ENCODE data around the gene TSSK2. TPM values are rescaled to one million over a fixed set of nuclear protein-coding genes. Genes with fewer than 3 reads are reported as not detected.

The TSSK2 gene
- total and polyA plus RNA-seq, 2 experiments from 2014 or later: not detected

- peak; percentile 76 for TF ChIP-seq EZH2 (IDR thresholded peaks at IDR 0.05; ENCODE audit: low read depth, unreplicated experiment)
- no peak for TF ChIP-seq STAT1 (IDR thresholded peaks at IDR 0.05; ENCODE audit: unreplicated experiment)
- TF ChIP-seq POLR2AphosphoS5 (IDR thresholded peaks at IDR 0.05; ENCODE audit: low read depth): peak; percentile 20; the same call in 1 of the 2 replicates
- Mint-ChIP-seq H3K4me3 (peak overlapping the region; percentile 66), H3K27me3 (ENCODE audit: insufficient read depth, low read depth, poor library complexity) (peaks cover 71% of the 10 kb centered on the region), H3K27ac (no peak overlapping the region), H3K4me1 (peaks cover 19% of the 10 kb centered on the region), H3K36me3 (ENCODE audit: low read depth) (peaks cover 3% of the 10 kb centered on the region; the same call in 1 of the 3 replicates), H3K9me3 (peaks cover 10% of the 10 kb centered on the region; the same call in 2 of the 3 replicates)
- Histone ChIP-seq H3K27me3 (ENCODE audit: insufficient read depth) (peaks cover 91% of the 10 kb centered on the region), H2AFZ (peak overlapping the region; percentile 96), H3K79me2 (replicated peaks; ENCODE audit: insufficient read depth) (no peaks in the 10 kb centered on the region), H3F3A (replicated peaks; ENCODE audit: low read depth) (0 out of 2 replicates have a peak, but pooled peaks cover 18% of the 10 kb centered on the region), H3K9me2 (ENCODE audit: insufficient read depth) (no peaks in the 10 kb centered on the region), H3K27ac (ENCODE audit: low read depth) (no peak overlapping the region), H4K20me1 (replicated peaks; ENCODE audit: insufficient read depth) (no peaks in the 10 kb centered on the region), H3K4me1 (ENCODE audit: insufficient read depth) (no peaks in the 10 kb centered on the region; the same call in 1 of the 2 replicates), H3K4me2 (peak overlapping the region; percentile 87), H3K4me3 (peak overlapping the region; percentile 64), H3K36me3 (ENCODE audit: insufficient read depth) (no peaks in the 10 kb centered on the region)
- ATAC-seq (peak; percentile 55), DNase-seq (ENCODE audit: low spot score) (peak; percentile 75)
Observed at GRCh38 chr22:19149047-19149883, 18.2 kb downstream of the TSSK2 start.

GRCh38 chr22:19149991-19150390 is 18.9 kb downstream of the TSSK2 start, which contains the start of gene GSC2:
GSC2 (minus strand) TSS chr22:19150292; CDS start chr22:19150283, 9 bp downstream.
- no peak for DNase-seq (ENCODE audit: low spot score)

More at GRCh38 chr22:19149991-19150390, 18.9 kb downstream of the TSSK2 start, which contains the start of gene GSC2:
- H3K9me2 ChIP-seq (ENCODE audit: insufficient read depth): no peaks in the 10 kb centered on the region
- H2AFZ ChIP-seq: peak within 1 kb of the TSS; percentile 96
- H3K4me3 ChIP-seq: peak within 1 kb of the TSS; percentile 64
- H3F3A ChIP-seq (replicated peaks; ENCODE audit: low read depth): 0 out of 2 replicates have a peak, but pooled peaks cover 18% of the 10 kb centered on the region
- peak within 1 kb of the TSS; percentile 87 for H3K4me2 ChIP-seq
- Mint-ChIP-seq H3K4me1 (peaks cover 19% of the 10 kb centered on the region), H3K4me3 (peak within 1 kb of the TSS; percentile 66), H3K27me3 (ENCODE audit: insufficient read depth, low read depth, poor library complexity) (peaks cover 69% of the 10 kb centered on the region), H3K27ac (no peak within 1 kb of the TSS), H3K9me3 (peaks cover 10% of the 10 kb centered on the region; the same call in 2 of the 3 replicates), H3K36me3 (ENCODE audit: low read depth) (peaks cover 3% of the 10 kb centered on the region; the same call in 1 of the 3 replicates)
- ATAC-seq: no peak; the same call in 2 of the 3 replicates
- H3K27ac ChIP-seq (ENCODE audit: low read depth): no peak within 1 kb of the TSS
- no peaks in the 10 kb centered on the region for H3K79me2 ChIP-seq (replicated peaks; ENCODE audit: insufficient read depth)
- TF ChIP-seq JUNB (IDR thresholded peaks at IDR 0.05; ENCODE audit: unreplicated experiment): no peak
- TF ChIP-seq REST (IDR thresholded peaks at IDR 0.05; ENCODE audit: unreplicated experiment): no peak
- TF ChIP-seq ZNF462 (CRISPR knock-in tag; IDR thresholded peaks at IDR 0.05): no peak
- TF ChIP-seq ZNF114 (CRISPR knock-in tag; IDR thresholded peaks at IDR 0.05): no peak
- H4K20me1 ChIP-seq (replicated peaks; ENCODE audit: insufficient read depth): no peaks in the 10 kb centered on the region
- H3K36me3 ChIP-seq (ENCODE audit: insufficient read depth): no peaks in the 10 kb centered on the region
- H3K4me1 ChIP-seq (ENCODE audit: insufficient read depth): no peaks in the 10 kb centered on the region; the same call in 1 of the 2 replicates
- H3K27me3 ChIP-seq (ENCODE audit: insufficient read depth): peaks cover 90% of the 10 kb centered on the region

Data from GM23338 (cell line).